Activated CD8-positive, alpha-beta T cell treated with anti-CD3 and anti-CD28 coated beads for 36 hours (primary cell): ENCODE data around the gene CCDC33. TPM values are rescaled to one million over a fixed set of nuclear protein-coding genes. Genes with fewer than 3 reads are reported as not detected.

Source experiments
- ATAC-seq: fragments of 200-7000 bp; cut with Tn5 transposase; one replicate; pipeline ENCODE4 v1.10.0; 2021; ENCODE audit warnings: mild to moderate bottlenecking, moderate library complexity
- CTCF ChIA-PET: fragments of 350-600 bp; sonication (Branson Sonifier 250); formaldehyde crosslinking; loops from one replicate; lab custom pipeline; 2021; ENCODE audit warnings: antibody characterized with exemption; lab: Charles Lee
- POLR2A ChIA-PET: fragments of 350-600 bp; sonication (Branson Sonifier 250); formaldehyde crosslinking; loops from one replicate; lab custom pipeline; 2021; ENCODE audit warnings: antibody characterized with exemption; lab: Charles Lee
- DNase-seq: peaks from one replicate; pipeline ENCODE4 v3.0.0-alpha.2; 2020
- H3K27ac Mint-ChIP-seq: one replicate; pipeline ENCODE4 v1.8.0; 2021; ENCODE audit warnings: mild to moderate bottlenecking, mixed read lengths
- H3K27me3 Mint-ChIP-seq: one replicate; pipeline ENCODE4 v1.8.0; 2021; ENCODE audit warnings: mixed read lengths
- H3K36me3 Mint-ChIP-seq: one replicate; pipeline ENCODE4 v1.8.0; 2021; ENCODE audit warnings: low read depth, mixed read lengths
- H3K4me1 Mint-ChIP-seq: one replicate; pipeline ENCODE4 v1.8.0; 2021; ENCODE audit warnings: low read depth, mixed read lengths
- H3K4me3 Mint-ChIP-seq: one replicate; pipeline ENCODE4 v1.8.0; 2021; ENCODE audit warnings: mild to moderate bottlenecking, moderate library complexity, mixed read lengths
- H3K9me3 Mint-ChIP-seq: one replicate; pipeline ENCODE4 v1.8.0; 2021; ENCODE audit warnings: mixed read lengths
- intact Hi-C: fragments of 100-400 bp; cut with micrococcal nuclease; formaldehyde crosslinking; loops from one replicate; pipeline ENCODE4 v1.10.0; 2022
- total RNA-seq, 2 experiments: library from RNA; stranded (reverse); gene quantifications; one replicate each; pipeline ENCODE4 v1.2.3, GENCODE V29; 2021
- TF ChIP-seq, protein P1 (sequence below): fragments of 200-600 bp; IDR thresholded peaks from one replicate; pipeline ENCODE4 v1.8.0; 2022; ENCODE audit warnings: antibody characterized with exemption, mild to moderate bottlenecking

CCDC33 gene
- total RNA-seq, 2 experiments from 2014 or later = 0.16 to 0.38 TPM

DNA sequence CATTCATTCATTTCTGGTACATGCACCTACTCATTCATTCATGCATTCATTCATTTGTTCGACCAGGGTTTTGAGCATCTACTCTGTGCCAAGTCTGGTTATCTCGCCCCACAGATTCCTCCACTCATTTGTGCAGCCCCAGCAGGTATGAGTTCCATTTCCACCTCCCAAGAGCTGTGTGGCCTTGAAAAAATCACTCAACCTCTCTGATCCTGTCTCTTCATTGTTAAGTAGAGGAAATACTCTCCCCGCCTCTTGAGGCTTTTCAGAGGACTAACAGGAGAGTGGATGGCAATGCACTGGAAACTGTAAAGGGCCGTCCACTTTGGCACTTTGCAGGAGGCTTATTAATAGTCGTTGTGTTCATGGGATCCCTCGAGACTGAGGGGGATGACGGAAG is 69.6 kb downstream of the CCDC33 start:
- POLR2A ChIA-PET = no interaction called here
- no peaks in the 10 kb centered on the region for H3K36me3 Mint-ChIP-seq
- TF ChIP-seq, protein P1, sequence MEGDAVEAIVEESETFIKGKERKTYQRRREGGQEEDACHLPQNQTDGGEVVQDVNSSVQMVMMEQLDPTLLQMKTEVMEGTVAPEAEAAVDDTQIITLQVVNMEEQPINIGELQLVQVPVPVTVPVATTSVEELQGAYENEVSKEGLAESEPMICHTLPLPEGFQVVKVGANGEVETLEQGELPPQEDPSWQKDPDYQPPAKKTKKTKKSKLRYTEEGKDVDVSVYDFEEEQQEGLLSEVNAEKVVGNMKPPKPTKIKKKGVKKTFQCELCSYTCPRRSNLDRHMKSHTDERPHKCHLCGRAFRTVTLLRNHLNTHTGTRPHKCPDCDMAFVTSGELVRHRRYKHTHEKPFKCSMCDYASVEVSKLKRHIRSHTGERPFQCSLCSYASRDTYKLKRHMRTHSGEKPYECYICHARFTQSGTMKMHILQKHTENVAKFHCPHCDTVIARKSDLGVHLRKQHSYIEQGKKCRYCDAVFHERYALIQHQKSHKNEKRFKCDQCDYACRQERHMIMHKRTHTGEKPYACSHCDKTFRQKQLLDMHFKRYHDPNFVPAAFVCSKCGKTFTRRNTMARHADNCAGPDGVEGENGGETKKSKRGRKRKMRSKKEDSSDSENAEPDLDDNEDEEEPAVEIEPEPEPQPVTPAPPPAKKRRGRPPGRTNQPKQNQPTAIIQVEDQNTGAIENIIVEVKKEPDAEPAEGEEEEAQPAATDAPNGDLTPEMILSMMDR = no peak
- no peaks in the 10 kb centered on the region for H3K4me1 Mint-ChIP-seq
- DNase-seq (no peak), ATAC-seq (no peak)
- CTCF ChIA-PET = no interaction called here
- no peak overlapping the region for H3K27ac Mint-ChIP-seq
- no peak overlapping the region for H3K4me3 Mint-ChIP-seq
- peaks cover 18% of the 10 kb centered on the region for H3K27me3 Mint-ChIP-seq
- intact Hi-C loops = loop anchor here (10.0 kb wide), 1 partner anchor 181 kb away; no protein-coding TSS in a partner anchor
- H3K9me3 Mint-ChIP-seq = no peaks in the 10 kb centered on the region

DNA sequence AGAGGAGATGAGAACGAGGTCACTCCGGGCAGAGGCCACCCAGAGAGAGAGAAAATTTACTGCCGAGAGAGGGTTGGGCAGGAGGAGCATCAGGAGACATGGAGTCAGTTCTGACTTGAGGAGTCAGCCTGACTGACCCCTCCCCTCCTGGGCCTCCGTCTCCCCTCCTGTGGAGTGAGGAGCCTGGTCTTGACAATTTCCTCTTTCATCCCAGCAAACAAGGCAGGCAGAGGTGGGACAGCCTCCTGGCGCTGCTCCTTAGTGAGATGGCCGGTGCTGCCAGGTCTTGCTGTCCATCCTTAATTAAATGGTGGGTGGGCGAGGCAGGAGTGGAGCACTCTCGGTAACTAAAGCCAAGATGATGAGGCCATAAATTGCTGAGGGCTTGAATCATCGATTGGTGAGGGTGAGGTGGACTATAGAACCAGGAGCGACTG is 70.7 kb downstream of the CCDC33 start:
- H3K4me1 Mint-ChIP-seq = no peaks in the 10 kb centered on the region
- H3K27ac Mint-ChIP-seq = no peak overlapping the region
- ChIA-PET POLR2A (no interaction called here), CTCF (interaction anchor here (0.8 to 3.5 kb wide), 11 partner anchors 14 to 253 kb away, joined by 3 to 19 read pairs (median 4); no protein-coding TSS in a partner anchor)
- TF ChIP-seq, protein P1 = no peak
- H3K4me3 Mint-ChIP-seq = no peak overlapping the region
- DNase-seq (no peak), ATAC-seq (no peak)
- peaks cover 13% of the 10 kb centered on the region for H3K27me3 Mint-ChIP-seq
- no peaks in the 10 kb centered on the region for H3K36me3 Mint-ChIP-seq
- no peaks in the 10 kb centered on the region for H3K9me3 Mint-ChIP-seq
- intact Hi-C loops = loop anchor here (10.0 kb wide), 1 partner anchor 182 kb away; no protein-coding TSS in a partner anchor

DNA sequence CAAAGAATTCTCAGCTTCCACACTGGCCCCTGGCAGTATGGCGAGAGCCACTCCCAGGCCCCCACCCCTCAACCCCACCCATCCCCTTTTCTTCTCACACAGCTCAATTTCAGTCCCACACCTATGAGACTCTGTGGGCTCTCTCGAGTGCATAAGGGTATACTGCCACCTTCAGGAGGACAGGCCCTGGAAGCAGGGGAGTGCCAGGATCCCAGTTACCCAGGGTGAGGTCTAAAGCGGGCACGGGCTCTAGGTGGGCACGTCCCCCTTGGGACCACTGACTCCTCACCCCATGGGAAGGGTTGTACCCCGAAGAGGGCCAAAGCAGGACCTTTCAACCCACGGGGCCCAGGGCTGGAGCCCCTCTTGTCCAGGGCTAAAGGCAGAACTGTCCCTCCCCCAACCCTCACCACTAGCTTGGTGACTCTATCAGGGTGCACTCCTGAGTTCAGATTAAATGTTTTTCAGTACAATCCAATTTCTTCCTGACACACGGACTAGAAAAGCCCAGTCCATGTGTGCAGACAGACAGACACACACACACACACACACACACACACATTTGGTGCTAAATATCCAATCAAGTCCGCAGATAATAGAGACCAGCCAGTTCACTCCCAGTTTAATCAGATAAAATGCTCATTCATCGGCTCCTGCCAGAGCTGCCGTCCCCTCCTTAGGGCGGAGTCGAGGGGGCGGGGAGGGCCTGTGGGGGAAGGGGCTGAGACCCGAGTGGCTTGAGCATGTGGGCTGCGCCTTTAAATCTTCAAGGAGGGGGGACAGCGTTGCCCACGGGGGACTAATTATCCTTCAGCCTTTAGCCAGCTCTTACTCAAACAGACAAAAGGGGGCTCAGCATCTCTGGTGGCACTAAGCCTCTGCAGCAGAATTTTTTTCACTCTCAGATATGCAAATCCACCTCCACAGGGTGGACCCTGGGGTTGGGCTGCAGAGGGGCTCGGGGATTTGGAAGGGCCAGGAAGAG is 72.0 kb downstream of the CCDC33 start:
- ChIA-PET POLR2A (interaction anchor here (1.2 kb wide), 1 partner anchor 134 kb away, joined by 3 read pairs; the partner anchor contains the start of gene ISLR), CTCF (interaction anchor here (0.6 to 3.5 kb wide), 25 partner anchors 10 to 334 kb away, joined by 3 to 19 read pairs (median 4); partner anchors contain the start of gene ISLR2)
- Mint-ChIP-seq H3K4me3 (no peak overlapping the region), H3K9me3 (no peaks in the 10 kb centered on the region), H3K27ac (no peak overlapping the region), H3K36me3 (no peaks in the 10 kb centered on the region), H3K27me3 (peaks cover 8% of the 10 kb centered on the region), H3K4me1 (no peaks in the 10 kb centered on the region)
- ATAC-seq (peak; percentile 84), DNase-seq (peak; percentile 68)
- TF ChIP-seq, protein P1 = peak; percentile 56
- intact Hi-C loops = loop anchor here (10.0 kb wide), 1 partner anchor 183 kb away; no protein-coding TSS in a partner anchor

DNA sequence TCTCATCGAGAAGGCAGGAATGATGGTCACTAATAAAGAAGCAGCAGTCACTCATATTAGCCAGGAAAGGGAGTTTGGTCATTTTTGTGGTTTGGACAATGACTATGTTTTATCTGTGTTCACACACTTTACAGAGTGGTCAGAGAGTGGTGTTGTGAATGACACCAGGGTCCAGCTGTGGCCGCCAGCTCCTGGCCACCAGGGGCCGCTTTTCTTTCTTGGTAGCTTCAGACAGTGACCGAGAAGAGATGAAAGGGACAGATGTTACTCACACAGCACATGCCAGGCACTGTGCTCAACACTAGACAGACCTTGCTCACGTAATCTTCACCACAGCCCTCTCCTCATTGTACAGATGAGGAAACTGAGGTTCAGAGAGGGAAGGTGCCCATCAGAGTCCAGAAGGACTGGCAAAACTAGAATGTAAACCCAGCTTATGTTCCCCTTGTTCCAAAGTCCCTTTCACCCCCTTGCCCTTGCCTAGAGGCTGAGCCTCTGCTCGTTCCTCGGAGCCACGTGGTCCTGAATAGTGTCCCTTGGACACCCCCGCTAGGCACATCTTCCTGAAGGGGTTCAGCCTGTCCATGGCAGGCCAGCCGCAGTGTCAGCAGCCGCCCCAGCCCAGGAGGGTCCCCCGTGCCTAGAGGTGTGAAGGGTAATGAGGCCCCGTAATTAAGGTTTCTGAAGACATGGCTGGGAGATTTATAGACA is 75.8 kb downstream of the CCDC33 start:
- ChIA-PET POLR2A (interaction anchor here (0.6 kb wide), 1 partner anchor 154 kb away, joined by 3 read pairs; no protein-coding TSS in a partner anchor), CTCF (interaction anchor here (0.8 to 2.7 kb wide), 4 partner anchors 9 to 182 kb away, joined by 3 to 10 read pairs (median 4); no protein-coding TSS in a partner anchor)
- intact Hi-C loops = loop anchor here (10.0 kb wide), 1 partner anchor 337 kb away; no protein-coding TSS in a partner anchor
- Mint-ChIP-seq H3K27ac (no peak overlapping the region), H3K4me3 (no peak overlapping the region), H3K36me3 (no peaks in the 10 kb centered on the region), H3K4me1 (peaks cover 32% of the 10 kb centered on the region), H3K27me3 (no peaks in the 10 kb centered on the region), H3K9me3 (no peaks in the 10 kb centered on the region)
- TF ChIP-seq, protein P1 = no peak
- no peak for DNase-seq
- no peak for ATAC-seq
